GM12878 (cell line): ENCODE measurements around the gene PABPC1L. TPM values are rescaled to one million over a fixed set of nuclear protein-coding genes. Genes with fewer than 3 reads are reported as not detected.

Experiments
- BCL3 ChIP-seq: IDR thresholded peaks from 2 replicates; pipeline ENCODE4 v1.6.1; 2011; ENCODE audit warnings: borderline replicate concordance, low read depth, mild to moderate bottlenecking, moderate library complexity, low read length; ENCODE audit not compliant: insufficient read depth, poor library complexity, severe bottlenecking
- CBX3 ChIP-seq: fragments of 200-600 bp; sonication (generic); IDR thresholded peaks from 2 replicates; pipeline ENCODE4 v1.6.1; 2016; ENCODE audit warnings: low read depth, borderline replicate concordance
- CEBPZ ChIP-seq: fragments of 150-350 bp; IDR thresholded peaks from 2 replicates; pipeline ENCODE4 v1.6.1; 2016; ENCODE audit warnings: low read depth, low read length
- CREB1 ChIP-seq: IDR thresholded peaks from 2 replicates; pipeline ENCODE4 v1.6.1; 2012; ENCODE audit warnings: low read depth, mild to moderate bottlenecking, inconsistent platforms
- FOXM1 ChIP-seq: IDR thresholded peaks from 2 replicates; pipeline ENCODE4 v1.6.1; 2012; ENCODE audit warnings: low read depth, mild to moderate bottlenecking, inconsistent platforms, low read length, moderate library complexity
- GATAD2B ChIP-seq: fragments of 450-650 bp; conservative IDR thresholded peaks from 2 replicates; pipeline ENCODE4 v1.6.1; 2017; ENCODE audit warnings: low read depth, mild to moderate bottlenecking, moderate library complexity
- HDAC2 ChIP-seq: fragments of 200-600 bp; sonication (generic); IDR thresholded peaks from 2 replicates; pipeline ENCODE4 v1.6.1; 2017
- KLF5 ChIP-seq: fragments of 450-650 bp; IDR thresholded peaks from 2 replicates; pipeline ENCODE4 v1.6.1; 2014; ENCODE audit warnings: mild to moderate bottlenecking; ENCODE audit not compliant: partially characterized antibody
- MEF2A ChIP-seq: IDR thresholded peaks from 2 replicates; pipeline ENCODE4 v1.6.1; 2011; ENCODE audit warnings: low read depth, mild to moderate bottlenecking, low read length, moderate library complexity; ENCODE audit not compliant: insufficient read depth
- PAX5 ChIP-seq: IDR thresholded peaks from 2 replicates; pipeline ENCODE4 v1.6.1; 2011; ENCODE audit warnings: low read depth, low read length, borderline replicate concordance
- RCOR1 ChIP-seq: conservative IDR thresholded peaks from 2 replicates; pipeline ENCODE4 v1.6.1; 2012; ENCODE audit warnings: low read depth, low read length, improper control_type of control experiment
- RELA ChIP-seq: fragments of 450-650 bp; IDR thresholded peaks from 2 replicates; pipeline ENCODE4 v1.8.0; 2014; ENCODE audit warnings: borderline replicate concordance; ENCODE audit not compliant: partially characterized antibody
- SMAD1 ChIP-seq: fragments of 450-650 bp; IDR thresholded peaks from 2 replicates; pipeline ENCODE4 v1.6.1; 2018; ENCODE audit warnings: mild to moderate bottlenecking, low read depth; ENCODE audit not compliant: partially characterized antibody
- STAT3 ChIP-seq: IDR thresholded peaks from 2 replicates; pipeline ENCODE4 v1.6.1; 2011; ENCODE audit warnings: low read depth, low read length, improper control_type of control experiment
- TAF1 ChIP-seq: IDR thresholded peaks from 2 replicates; pipeline ENCODE4 v1.6.1; 2011; ENCODE audit warnings: mild to moderate bottlenecking, low read depth, low read length, borderline replicate concordance
- YBX1 ChIP-seq: fragments of 450-650 bp; IDR thresholded peaks from 2 replicates; pipeline ENCODE4 v1.6.1; 2016; ENCODE audit warnings: antibody characterized with exemption
- polyA plus RNA-seq, 11 experiments: library from polyadenylated mRNA; depleted of rRNA in 4 of 11; unstranded in 6 of 11; stranded (reverse) in 5 of 11; fragments of >200 nt; fragmentation: Nextera tagmentation in 4 of 11; fragmentation: Illumina TruSeq in 1 of 11; extraction: Ambion mirVana in 4 of 11; extraction: Trizol in 1 of 11; gene quantifications; 1 replicate in 1 of 11; 2 replicates in 10 of 11; pipeline versions ENCODE4 v1.2.1 to v1.2.3, GENCODE V29; 2011 to 2016; ENCODE audit warnings: inconsistent platforms in 2 of 11, missing spikeins in 2 of 11, low read depth in 1 of 11
- total RNA-seq, 4 experiments: library from RNA; depleted of rRNA in 3 of 4; stranded (reverse); fragments of >200 nt in 3 of 4; fragmentation: Illumina TruSeq in 1 of 4; extraction: Trizol in 1 of 4; gene quantifications; 2 replicates each; pipeline versions ENCODE4 v1.2.1 to v1.2.3, GENCODE V29; 2013 to 2021
- TF ChIP-seq, protein P1 (sequence below): IDR thresholded peaks from 2 replicates; pipeline ENCODE4 v1.6.1; 2012; ENCODE audit warnings: low read depth, low read length, improper control_type of control experiment
- TF ChIP-seq, protein P2 (sequence below): IDR thresholded peaks from 2 replicates; pipeline ENCODE4 v1.6.1; 2011; ENCODE audit warnings: low read depth, mild to moderate bottlenecking, low read length, moderate library complexity, borderline replicate concordance; ENCODE audit errors: extremely low read depth
- TF ChIP-seq, protein P3 (sequence below): fragments of 450-650 bp; IDR thresholded peaks from 2 replicates; pipeline ENCODE4 v1.6.1; 2014; ENCODE audit warnings: mild to moderate bottlenecking
- TF ChIP-seq, protein P4 (sequence below): fragments of 450-650 bp; IDR thresholded peaks from 2 replicates; pipeline ENCODE4 v1.6.1; 2017; ENCODE audit warnings: mild to moderate bottlenecking, moderate library complexity

PABPC1L gene
- total and polyA plus RNA-seq, 10 of the 15 experiments (the other 5 are each of a cell fraction or from before 2014, with no cell fraction given) = 6.1 to 66.8 (median 11.9) TPM

DNA sequence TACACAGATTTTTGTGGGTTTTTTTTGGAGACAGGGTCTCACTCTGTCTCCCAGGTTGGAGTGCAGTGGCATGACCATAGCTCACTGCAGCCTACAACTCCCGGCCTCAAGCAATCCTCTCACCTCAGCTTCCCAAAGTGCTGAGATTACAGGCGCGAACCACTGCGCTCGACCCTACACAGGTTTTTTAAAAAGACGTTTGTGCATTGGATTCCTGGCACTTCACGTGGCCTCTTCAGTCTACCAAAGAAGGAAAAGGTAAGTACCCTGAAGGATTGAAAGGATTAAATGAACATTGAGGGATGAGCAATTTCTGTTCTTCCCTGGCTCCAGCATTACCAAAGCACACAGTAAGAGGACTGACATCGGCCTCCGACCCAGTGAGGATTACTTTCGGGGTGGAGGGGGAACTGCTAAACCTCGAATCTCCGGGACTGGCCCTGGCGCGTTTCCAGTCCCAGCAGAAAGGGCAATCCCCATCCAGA is 24.9 kb upstream of the PABPC1L start (continued):
- TF ChIP-seq KLF5 (no peak), PAX5 (no peak), FOXM1 (no peak), RELA (no peak), BCL3 (no peak), HDAC2 (no peak), CBX3 (no peak), YBX1 (no peak), STAT3 (no peak), TAF1 (no peak), MEF2A (no peak), SMAD1 (no peak), CEBPZ (no peak), GATAD2B (no peak), CREB1 (no peak), RCOR1 (no peak)
- TF ChIP-seq, protein P1, sequence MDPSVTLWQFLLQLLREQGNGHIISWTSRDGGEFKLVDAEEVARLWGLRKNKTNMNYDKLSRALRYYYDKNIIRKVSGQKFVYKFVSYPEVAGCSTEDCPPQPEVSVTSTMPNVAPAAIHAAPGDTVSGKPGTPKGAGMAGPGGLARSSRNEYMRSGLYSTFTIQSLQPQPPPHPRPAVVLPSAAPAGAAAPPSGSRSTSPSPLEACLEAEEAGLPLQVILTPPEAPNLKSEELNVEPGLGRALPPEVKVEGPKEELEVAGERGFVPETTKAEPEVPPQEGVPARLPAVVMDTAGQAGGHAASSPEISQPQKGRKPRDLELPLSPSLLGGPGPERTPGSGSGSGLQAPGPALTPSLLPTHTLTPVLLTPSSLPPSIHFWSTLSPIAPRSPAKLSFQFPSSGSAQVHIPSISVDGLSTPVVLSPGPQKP = no peak
- TF ChIP-seq, protein P2, sequence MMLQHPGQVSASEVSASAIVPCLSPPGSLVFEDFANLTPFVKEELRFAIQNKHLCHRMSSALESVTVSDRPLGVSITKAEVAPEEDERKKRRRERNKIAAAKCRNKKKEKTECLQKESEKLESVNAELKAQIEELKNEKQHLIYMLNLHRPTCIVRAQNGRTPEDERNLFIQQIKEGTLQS = no peak
- TF ChIP-seq, protein P3, sequence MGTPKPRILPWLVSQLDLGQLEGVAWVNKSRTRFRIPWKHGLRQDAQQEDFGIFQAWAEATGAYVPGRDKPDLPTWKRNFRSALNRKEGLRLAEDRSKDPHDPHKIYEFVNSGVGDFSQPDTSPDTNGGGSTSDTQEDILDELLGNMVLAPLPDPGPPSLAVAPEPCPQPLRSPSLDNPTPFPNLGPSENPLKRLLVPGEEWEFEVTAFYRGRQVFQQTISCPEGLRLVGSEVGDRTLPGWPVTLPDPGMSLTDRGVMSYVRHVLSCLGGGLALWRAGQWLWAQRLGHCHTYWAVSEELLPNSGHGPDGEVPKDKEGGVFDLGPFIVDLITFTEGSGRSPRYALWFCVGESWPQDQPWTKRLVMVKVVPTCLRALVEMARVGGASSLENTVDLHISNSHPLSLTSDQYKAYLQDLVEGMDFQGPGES = no peak
- TF ChIP-seq, protein P4, sequence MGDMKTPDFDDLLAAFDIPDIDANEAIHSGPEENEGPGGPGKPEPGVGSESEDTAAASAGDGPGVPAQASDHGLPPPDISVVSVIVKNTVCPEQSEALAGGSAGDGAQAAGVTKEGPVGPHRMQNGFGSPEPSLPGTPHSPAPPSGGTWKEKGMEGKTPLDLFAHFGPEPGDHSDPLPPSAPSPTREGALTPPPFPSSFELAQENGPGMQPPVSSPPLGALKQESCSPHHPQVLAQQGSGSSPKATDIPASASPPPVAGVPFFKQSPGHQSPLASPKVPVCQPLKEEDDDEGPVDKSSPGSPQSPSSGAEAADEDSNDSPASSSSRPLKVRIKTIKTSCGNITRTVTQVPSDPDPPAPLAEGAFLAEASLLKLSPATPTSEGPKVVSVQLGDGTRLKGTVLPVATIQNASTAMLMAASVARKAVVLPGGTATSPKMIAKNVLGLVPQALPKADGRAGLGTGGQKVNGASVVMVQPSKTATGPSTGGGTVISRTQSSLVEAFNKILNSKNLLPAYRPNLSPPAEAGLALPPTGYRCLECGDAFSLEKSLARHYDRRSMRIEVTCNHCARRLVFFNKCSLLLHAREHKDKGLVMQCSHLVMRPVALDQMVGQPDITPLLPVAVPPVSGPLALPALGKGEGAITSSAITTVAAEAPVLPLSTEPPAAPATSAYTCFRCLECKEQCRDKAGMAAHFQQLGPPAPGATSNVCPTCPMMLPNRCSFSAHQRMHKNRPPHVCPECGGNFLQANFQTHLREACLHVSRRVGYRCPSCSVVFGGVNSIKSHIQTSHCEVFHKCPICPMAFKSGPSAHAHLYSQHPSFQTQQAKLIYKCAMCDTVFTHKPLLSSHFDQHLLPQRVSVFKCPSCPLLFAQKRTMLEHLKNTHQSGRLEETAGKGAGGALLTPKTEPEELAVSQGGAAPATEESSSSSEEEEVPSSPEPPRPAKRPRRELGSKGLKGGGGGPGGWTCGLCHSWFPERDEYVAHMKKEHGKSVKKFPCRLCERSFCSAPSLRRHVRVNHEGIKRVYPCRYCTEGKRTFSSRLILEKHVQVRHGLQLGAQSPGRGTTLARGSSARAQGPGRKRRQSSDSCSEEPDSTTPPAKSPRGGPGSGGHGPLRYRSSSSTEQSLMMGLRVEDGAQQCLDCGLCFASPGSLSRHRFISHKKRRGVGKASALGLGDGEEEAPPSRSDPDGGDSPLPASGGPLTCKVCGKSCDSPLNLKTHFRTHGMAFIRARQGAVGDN = no peak
